Measurements from ENCODE around the gene PAGE2.

Gene PAGE2

DNA sequence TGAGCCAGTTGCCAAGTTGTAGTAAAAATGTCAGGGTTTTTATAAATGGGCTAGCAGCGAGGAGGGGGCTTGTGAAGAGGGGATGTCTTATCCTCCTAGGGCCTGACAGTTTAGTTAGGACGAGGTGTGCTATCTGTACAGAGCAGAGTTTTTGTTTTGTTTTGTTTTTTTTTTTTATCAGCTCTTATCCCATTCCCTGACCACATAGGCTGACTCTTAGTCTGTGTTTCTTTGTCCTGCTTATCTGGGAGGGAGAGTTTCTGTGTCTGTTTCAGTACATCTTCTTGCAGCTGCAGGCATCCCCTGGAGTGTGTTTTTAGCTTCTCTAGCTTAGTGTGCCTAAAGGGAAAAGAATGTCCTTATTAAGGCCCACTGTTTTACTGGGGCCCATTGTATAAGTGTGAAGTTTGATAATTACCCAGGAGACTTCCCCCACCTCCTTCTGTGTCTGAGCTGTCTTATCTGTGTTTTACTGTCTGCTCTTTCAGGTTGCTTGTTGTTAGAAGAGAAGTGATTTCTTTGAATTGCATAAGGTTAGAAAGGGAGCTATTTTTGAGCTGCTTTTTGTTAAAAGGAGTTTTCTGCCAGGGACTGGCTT, 32.0 kb downstream of the PAGE2 start:
- TF ChIP-seq, protein P1, sequence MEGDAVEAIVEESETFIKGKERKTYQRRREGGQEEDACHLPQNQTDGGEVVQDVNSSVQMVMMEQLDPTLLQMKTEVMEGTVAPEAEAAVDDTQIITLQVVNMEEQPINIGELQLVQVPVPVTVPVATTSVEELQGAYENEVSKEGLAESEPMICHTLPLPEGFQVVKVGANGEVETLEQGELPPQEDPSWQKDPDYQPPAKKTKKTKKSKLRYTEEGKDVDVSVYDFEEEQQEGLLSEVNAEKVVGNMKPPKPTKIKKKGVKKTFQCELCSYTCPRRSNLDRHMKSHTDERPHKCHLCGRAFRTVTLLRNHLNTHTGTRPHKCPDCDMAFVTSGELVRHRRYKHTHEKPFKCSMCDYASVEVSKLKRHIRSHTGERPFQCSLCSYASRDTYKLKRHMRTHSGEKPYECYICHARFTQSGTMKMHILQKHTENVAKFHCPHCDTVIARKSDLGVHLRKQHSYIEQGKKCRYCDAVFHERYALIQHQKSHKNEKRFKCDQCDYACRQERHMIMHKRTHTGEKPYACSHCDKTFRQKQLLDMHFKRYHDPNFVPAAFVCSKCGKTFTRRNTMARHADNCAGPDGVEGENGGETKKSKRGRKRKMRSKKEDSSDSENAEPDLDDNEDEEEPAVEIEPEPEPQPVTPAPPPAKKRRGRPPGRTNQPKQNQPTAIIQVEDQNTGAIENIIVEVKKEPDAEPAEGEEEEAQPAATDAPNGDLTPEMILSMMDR (IDR thresholded peaks at IDR 0.05; ENCODE audit: poor library complexity, severe bottlenecking), result no peak
- Histone ChIP-seq H3K9me3 (ENCODE audit: severe bottlenecking) (no peaks in the 10 kb centered on the region), H3K27me3 (ENCODE audit: insufficient read depth, poor library complexity, severe bottlenecking) (no peaks in the 10 kb centered on the region), H3K4me3 (ENCODE audit: severe bottlenecking) (no peak overlapping the region), H3K4me1 (ENCODE audit: insufficient read depth, poor library complexity, severe bottlenecking) (no peaks in the 10 kb centered on the region), H3K27ac (ENCODE audit: poor library complexity, severe bottlenecking) (no peak overlapping the region), H3K36me3 (ENCODE audit: low read depth) (no peaks in the 10 kb centered on the region)
- no peak for DNase-seq (ENCODE audit: low spot score)
- no peak for ATAC-seq (ENCODE audit: low read depth)

DNA sequence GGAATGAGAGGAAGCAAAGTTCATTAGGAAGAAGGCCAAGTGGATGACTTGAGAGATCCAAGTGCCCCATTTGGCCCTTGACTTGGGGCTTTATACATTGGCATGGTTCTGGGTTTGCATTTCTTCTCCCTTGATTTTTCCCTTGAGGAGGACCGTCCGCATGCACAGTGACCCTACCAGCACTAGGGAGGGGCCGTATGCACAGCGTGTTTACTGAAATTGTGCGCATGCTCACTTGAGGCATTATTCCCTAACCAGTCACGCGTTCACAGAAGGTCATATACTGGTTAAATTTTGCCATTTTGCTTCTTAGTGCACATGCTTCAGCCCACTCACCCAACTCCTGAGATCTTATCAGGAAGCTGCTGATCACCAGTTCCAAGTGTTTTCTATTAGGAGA, 35.1 kb downstream of the PAGE2 start:
- Histone ChIP-seq H3K4me3 (ENCODE audit: severe bottlenecking) (no peak overlapping the region), H3K27ac (ENCODE audit: poor library complexity, severe bottlenecking) (no peak overlapping the region), H3K36me3 (ENCODE audit: low read depth) (no peaks in the 10 kb centered on the region), H3K9me3 (ENCODE audit: severe bottlenecking) (no peaks in the 10 kb centered on the region), H3K27me3 (ENCODE audit: insufficient read depth, poor library complexity, severe bottlenecking) (no peaks in the 10 kb centered on the region), H3K4me1 (ENCODE audit: insufficient read depth, poor library complexity, severe bottlenecking) (no peaks in the 10 kb centered on the region)
- no peak for DNase-seq (ENCODE audit: low spot score)
- no peak for ATAC-seq (ENCODE audit: low read depth)
- TF ChIP-seq, protein P1 (IDR thresholded peaks at IDR 0.05; ENCODE audit: poor library complexity, severe bottlenecking), result no peak

DNA sequence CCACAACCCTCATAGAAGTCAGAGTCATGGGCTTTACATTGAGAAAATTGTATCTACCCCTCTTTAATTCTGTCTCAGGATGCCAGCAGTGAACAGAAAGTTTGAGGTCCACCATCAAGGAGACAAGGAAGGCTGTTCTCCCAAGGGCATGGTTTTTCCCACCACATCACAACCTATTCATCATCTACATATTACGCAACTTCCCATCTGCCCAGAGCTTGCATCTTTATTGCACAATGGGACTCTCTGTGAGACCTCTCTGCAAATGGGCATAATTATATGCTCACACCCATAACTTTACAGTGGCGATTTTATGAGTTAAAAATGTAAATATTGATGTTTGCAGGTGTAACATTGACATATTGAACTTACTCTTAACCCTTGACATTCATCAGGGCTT, 38.9 kb downstream of the PAGE2 start:
- Histone ChIP-seq H3K27ac (ENCODE audit: poor library complexity, severe bottlenecking) (no peak overlapping the region), H3K9me3 (ENCODE audit: severe bottlenecking) (no peaks in the 10 kb centered on the region), H3K27me3 (ENCODE audit: insufficient read depth, poor library complexity, severe bottlenecking) (no peaks in the 10 kb centered on the region), H3K4me3 (ENCODE audit: severe bottlenecking) (no peak overlapping the region), H3K4me1 (ENCODE audit: insufficient read depth, poor library complexity, severe bottlenecking) (no peaks in the 10 kb centered on the region), H3K36me3 (ENCODE audit: low read depth) (no peaks in the 10 kb centered on the region)
- no peak for ATAC-seq (ENCODE audit: low read depth)
- TF ChIP-seq, protein P1 (IDR thresholded peaks at IDR 0.05; ENCODE audit: poor library complexity, severe bottlenecking), result no peak
- no peak for DNase-seq (ENCODE audit: low spot score)

DNA sequence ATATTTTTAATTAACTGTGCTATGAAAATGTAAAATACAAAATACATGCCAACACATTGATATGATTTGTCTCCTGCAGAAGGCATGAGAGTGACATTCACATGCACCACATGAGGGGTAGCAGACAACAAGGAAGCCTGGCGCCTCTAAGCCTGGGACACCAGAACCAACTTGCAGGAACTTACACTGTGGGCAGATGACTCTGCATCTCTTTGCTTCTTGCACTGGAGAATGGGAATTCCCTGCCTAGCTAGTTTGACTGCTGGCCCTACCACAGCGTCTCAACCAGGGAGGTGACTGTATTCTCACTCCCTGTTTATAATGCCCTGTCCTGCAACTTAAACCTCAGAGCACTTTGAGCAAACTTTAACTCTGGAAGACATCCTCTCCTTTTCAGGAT, 40.5 kb downstream of the PAGE2 start:
- H3K36me3 ChIP-seq (ENCODE audit: low read depth), result no peaks in the 10 kb centered on the region
- no peak for ATAC-seq (ENCODE audit: low read depth)
- H3K27ac ChIP-seq (ENCODE audit: poor library complexity, severe bottlenecking), result no peak overlapping the region
- H3K27me3 ChIP-seq (ENCODE audit: insufficient read depth, poor library complexity, severe bottlenecking), result no peaks in the 10 kb centered on the region
- TF ChIP-seq, protein P1 (IDR thresholded peaks at IDR 0.05; ENCODE audit: poor library complexity, severe bottlenecking), result no peak
- no peak for DNase-seq (ENCODE audit: low spot score)
- H3K9me3 ChIP-seq (ENCODE audit: severe bottlenecking), result no peaks in the 10 kb centered on the region
- no peak overlapping the region for H3K4me3 ChIP-seq (ENCODE audit: severe bottlenecking)
- no peaks in the 10 kb centered on the region for H3K4me1 ChIP-seq (ENCODE audit: insufficient read depth, poor library complexity, severe bottlenecking)

DNA sequence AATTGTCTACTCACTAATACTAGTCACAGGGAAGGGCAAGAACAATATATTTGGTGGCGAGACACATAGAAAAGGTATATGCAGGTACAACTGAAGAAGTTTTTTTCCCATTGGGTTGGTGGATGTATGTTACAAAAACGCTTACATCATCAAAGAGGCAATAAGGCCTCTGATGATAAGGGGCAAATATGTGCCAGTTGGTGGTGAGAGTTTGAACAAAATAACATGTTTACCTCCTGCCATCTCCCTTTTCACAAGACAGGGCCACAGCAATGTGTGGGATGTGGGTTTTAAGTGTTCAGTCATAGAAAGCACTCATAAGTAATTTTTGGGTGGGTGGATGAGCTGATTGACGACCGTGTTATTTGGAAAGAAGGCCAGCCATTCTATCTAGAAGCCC, 41.7 kb downstream of the PAGE2 start:
- Histone ChIP-seq H3K4me3 (ENCODE audit: severe bottlenecking) (no peak overlapping the region), H3K27me3 (ENCODE audit: insufficient read depth, poor library complexity, severe bottlenecking) (no peaks in the 10 kb centered on the region), H3K36me3 (ENCODE audit: low read depth) (no peaks in the 10 kb centered on the region), H3K4me1 (ENCODE audit: insufficient read depth, poor library complexity, severe bottlenecking) (no peaks in the 10 kb centered on the region), H3K27ac (ENCODE audit: poor library complexity, severe bottlenecking) (no peak overlapping the region), H3K9me3 (ENCODE audit: severe bottlenecking) (no peaks in the 10 kb centered on the region)
- no peak for ATAC-seq (ENCODE audit: low read depth)
- TF ChIP-seq, protein P1 (IDR thresholded peaks at IDR 0.05; ENCODE audit: poor library complexity, severe bottlenecking), result no peak
- DNase-seq (ENCODE audit: low spot score), result no peak
